Measurements from ENCODE around the gene MYO1E.

Gene MYO1E

GRCh38 chr15:59232476-59232875 is 140.2 kb downstream of the MYO1E start:
- TF ChIP-seq, protein P1, sequence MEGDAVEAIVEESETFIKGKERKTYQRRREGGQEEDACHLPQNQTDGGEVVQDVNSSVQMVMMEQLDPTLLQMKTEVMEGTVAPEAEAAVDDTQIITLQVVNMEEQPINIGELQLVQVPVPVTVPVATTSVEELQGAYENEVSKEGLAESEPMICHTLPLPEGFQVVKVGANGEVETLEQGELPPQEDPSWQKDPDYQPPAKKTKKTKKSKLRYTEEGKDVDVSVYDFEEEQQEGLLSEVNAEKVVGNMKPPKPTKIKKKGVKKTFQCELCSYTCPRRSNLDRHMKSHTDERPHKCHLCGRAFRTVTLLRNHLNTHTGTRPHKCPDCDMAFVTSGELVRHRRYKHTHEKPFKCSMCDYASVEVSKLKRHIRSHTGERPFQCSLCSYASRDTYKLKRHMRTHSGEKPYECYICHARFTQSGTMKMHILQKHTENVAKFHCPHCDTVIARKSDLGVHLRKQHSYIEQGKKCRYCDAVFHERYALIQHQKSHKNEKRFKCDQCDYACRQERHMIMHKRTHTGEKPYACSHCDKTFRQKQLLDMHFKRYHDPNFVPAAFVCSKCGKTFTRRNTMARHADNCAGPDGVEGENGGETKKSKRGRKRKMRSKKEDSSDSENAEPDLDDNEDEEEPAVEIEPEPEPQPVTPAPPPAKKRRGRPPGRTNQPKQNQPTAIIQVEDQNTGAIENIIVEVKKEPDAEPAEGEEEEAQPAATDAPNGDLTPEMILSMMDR (IDR thresholded peaks at IDR 0.05; ENCODE audit: low read depth, low read length, poor library complexity, severe bottlenecking): no peak
- TF ChIP-seq EZH2phosphoT487 (IDR thresholded peaks at IDR 0.05; ENCODE audit: borderline replicate concordance, low read length): no peak
- Histone ChIP-seq H3K4me1 (ENCODE audit: control insufficient read depth, low read length) (peaks cover 13% of the 10 kb centered on the region), H3K27me3 (ENCODE audit: control insufficient read depth, low read length) (no peaks in the 10 kb centered on the region), H3K9me2 (replicated peaks; ENCODE audit: control insufficient read depth, low read length) (no peaks in the 10 kb centered on the region), H3K27ac (ENCODE audit: low read depth, low read length) (no peak overlapping the region), H3K4me2 (ENCODE audit: low read length) (no peak overlapping the region), H3K36me3 (ENCODE audit: control insufficient read depth, low read length) (no peaks in the 10 kb centered on the region; the same call in none of the 2 replicates), H3K79me2 (ENCODE audit: control insufficient read depth, low read length) (peaks cover 5% of the 10 kb centered on the region), H3K9me3 (ENCODE audit: control insufficient read depth, insufficient read depth, low read length) (no peaks in the 10 kb centered on the region), H3K4me3 (ENCODE audit: low read length) (no peak overlapping the region), H4K20me1 (ENCODE audit: control insufficient read depth, insufficient read depth, low read depth, low read length) (no peaks in the 10 kb centered on the region), H3F3A (ENCODE audit: control insufficient read depth, insufficient read depth) (no peaks in the 10 kb centered on the region)

DNA sequence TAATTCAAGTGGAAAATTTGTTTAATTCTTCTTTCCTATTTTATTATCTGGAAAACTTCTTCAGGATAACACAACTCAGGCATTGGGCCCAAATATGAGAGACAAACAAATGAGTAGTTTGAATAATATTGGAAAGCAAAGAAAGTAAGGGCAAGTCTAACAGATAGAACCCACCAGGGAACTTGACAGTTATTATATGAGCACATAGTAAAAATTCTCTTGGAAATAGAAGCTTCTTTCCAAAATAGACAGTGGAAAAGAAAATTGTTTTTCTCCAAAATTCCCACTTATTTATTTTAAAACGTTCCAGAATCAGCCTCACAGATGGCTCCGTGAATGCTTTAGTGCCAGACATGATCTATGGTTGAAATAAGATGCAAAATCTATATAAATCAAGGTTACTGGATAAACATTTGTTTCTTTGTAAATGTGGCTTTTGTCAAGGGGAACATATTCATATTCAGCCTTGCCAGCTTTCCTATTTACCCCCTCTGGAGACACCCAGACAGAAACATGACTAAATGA is 142.1 kb downstream of the MYO1E start:
- H3K27ac ChIP-seq (ENCODE audit: low read depth, low read length): no peak overlapping the region
- H3F3A ChIP-seq (ENCODE audit: control insufficient read depth, insufficient read depth): no peaks in the 10 kb centered on the region
- H3K4me3 ChIP-seq (ENCODE audit: low read length): no peak overlapping the region
- no peaks in the 10 kb centered on the region for H3K79me2 ChIP-seq (ENCODE audit: control insufficient read depth, low read length)
- no peaks in the 10 kb centered on the region for H4K20me1 ChIP-seq (ENCODE audit: control insufficient read depth, insufficient read depth, low read depth, low read length)
- no peaks in the 10 kb centered on the region; the same call in 1 of the 2 replicates for H3K36me3 ChIP-seq (ENCODE audit: control insufficient read depth, low read length)
- no peaks in the 10 kb centered on the region for H3K9me3 ChIP-seq (ENCODE audit: control insufficient read depth, insufficient read depth, low read length)
- no peaks in the 10 kb centered on the region for H3K27me3 ChIP-seq (ENCODE audit: control insufficient read depth, low read length)
- H3K4me1 ChIP-seq (ENCODE audit: control insufficient read depth, low read length): no peaks in the 10 kb centered on the region
- TF ChIP-seq, protein P1 (IDR thresholded peaks at IDR 0.05; ENCODE audit: low read depth, low read length, poor library complexity, severe bottlenecking): no peak
- TF ChIP-seq EZH2phosphoT487 (IDR thresholded peaks at IDR 0.05; ENCODE audit: borderline replicate concordance, low read length): no peak
- H3K9me2 ChIP-seq (replicated peaks; ENCODE audit: control insufficient read depth, low read length): no peaks in the 10 kb centered on the region
- H3K4me2 ChIP-seq (ENCODE audit: low read length): no peak overlapping the region

GRCh38 chr15:59229453-59229852 is 143.2 kb downstream of the MYO1E start:
- TF ChIP-seq, protein P1 (IDR thresholded peaks at IDR 0.05; ENCODE audit: low read depth, low read length, poor library complexity, severe bottlenecking): no peak
- no peak for TF ChIP-seq EZH2phosphoT487 (IDR thresholded peaks at IDR 0.05; ENCODE audit: borderline replicate concordance, low read length)
- Histone ChIP-seq H3K79me2 (ENCODE audit: control insufficient read depth, low read length) (no peaks in the 10 kb centered on the region), H3K4me3 (ENCODE audit: low read length) (no peak overlapping the region), H3K9me2 (replicated peaks; ENCODE audit: control insufficient read depth, low read length) (no peaks in the 10 kb centered on the region), H3K4me1 (ENCODE audit: control insufficient read depth, low read length) (no peaks in the 10 kb centered on the region), H3K27ac (ENCODE audit: low read depth, low read length) (no peak overlapping the region), H4K20me1 (ENCODE audit: control insufficient read depth, insufficient read depth, low read depth, low read length) (no peaks in the 10 kb centered on the region), H3K4me2 (ENCODE audit: low read length) (no peak overlapping the region), H3K36me3 (ENCODE audit: control insufficient read depth, low read length) (no peaks in the 10 kb centered on the region; the same call in 1 of the 2 replicates), H3F3A (ENCODE audit: control insufficient read depth, insufficient read depth) (no peaks in the 10 kb centered on the region), H3K9me3 (ENCODE audit: control insufficient read depth, insufficient read depth, low read length) (no peaks in the 10 kb centered on the region), H3K27me3 (ENCODE audit: control insufficient read depth, low read length) (no peaks in the 10 kb centered on the region)
